Subcutaneous preadipocyte (primary cell): ENCODE measurements around the gene RAB11FIP4. TPM values are rescaled to one million over a fixed set of nuclear protein-coding genes. Genes with fewer than 3 reads are reported as not detected.

Source experiments
- small RNA-seq: library from RNA; depleted of rRNA; stranded (forward); fragments of <200 nt; gene quantifications from one replicate; pipeline ENCODE3, GENCODE V24; 2012
- total RNA-seq: library from RNA; depleted of rRNA; stranded (reverse); fragments of >200 nt; gene quantifications from 2 replicates; pipeline ENCODE4 v1.2.3, GENCODE V29; 2012

RAB11FIP4 gene, protein sequence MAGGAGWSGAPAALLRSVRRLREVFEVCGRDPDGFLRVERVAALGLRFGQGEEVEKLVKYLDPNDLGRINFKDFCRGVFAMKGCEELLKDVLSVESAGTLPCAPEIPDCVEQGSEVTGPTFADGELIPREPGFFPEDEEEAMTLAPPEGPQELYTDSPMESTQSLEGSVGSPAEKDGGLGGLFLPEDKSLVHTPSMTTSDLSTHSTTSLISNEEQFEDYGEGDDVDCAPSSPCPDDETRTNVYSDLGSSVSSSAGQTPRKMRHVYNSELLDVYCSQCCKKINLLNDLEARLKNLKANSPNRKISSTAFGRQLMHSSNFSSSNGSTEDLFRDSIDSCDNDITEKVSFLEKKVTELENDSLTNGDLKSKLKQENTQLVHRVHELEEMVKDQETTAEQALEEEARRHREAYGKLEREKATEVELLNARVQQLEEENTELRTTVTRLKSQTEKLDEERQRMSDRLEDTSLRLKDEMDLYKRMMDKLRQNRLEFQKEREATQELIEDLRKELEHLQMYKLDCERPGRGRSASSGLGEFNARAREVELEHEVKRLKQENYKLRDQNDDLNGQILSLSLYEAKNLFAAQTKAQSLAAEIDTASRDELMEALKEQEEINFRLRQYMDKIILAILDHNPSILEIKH
- total RNA-seq, result 0.20 and 0.37 TPM in 2 replicates

DNA sequence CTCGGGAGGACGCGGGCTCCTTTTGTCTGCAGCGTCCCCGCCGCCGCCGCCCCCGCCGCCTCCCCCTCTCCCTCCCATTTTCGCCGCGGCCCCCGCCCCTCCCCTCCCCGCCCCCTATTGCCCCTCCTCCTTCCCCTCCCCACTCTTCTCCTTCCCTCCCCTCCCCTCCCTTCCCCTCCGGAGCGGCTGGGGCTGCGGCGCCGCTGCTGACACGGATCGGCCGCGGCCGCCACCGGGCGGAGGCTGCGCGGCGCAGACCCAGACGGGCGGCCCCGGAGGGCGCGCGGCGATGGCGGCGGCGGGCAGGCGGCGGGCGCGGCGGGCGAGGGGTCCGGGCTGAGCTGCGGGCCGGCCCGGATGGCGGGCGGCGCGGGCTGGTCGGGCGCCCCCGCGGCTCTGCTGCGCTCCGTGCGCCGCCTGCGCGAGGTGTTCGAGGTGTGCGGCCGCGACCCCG is at the start of gene RAB11FIP4:
RAB11FIP4 (plus strand) TSS at position 180 of the 454 bp plus-strand sequence; CDS start at position 358, 178 bp downstream.

Small RNA genes within 50 kb of the gene (small RNA-seq; reads per million reads assigned to genes)
- gene MIR193A (29.8 reads per million, percentile 97 among the genes with 10 or more reads in this experiment), gene MIR4725 (not detected), gene RN7SL45P (not detected), gene RN7SL79P (not detected), gene RNU6ATAC7P (not detected)

Other genes with a start within 250 kb of the RAB11FIP4 start
- gene OMG, start 94.4 kb upstream of the RAB11FIP4 start, total RNA-seq, result 0.73 and 1.8 TPM in 2 replicates
- gene EVI2B, start 77.6 kb upstream of the RAB11FIP4 start, total RNA-seq, result 1.4 and 2.6 TPM in 2 replicates
- 6.5 and 14.0 TPM in 2 replicates for gene EVI2A, start 70.1 kb upstream of the RAB11FIP4 start, total RNA-seq